Measurements from ENCODE around the gene PDGFD.
A peak's percentile ranks its signal among the peaks of the same experiment; 100 is the strongest.

Gene PDGFD

GRCh38 chr11:103904324-103904667 lies 259.7 kb downstream of the PDGFD start:
- no peak for DNase-seq

GRCh38 chr11:103903621-103904323 lies 260.2 kb downstream of the PDGFD start:
- no peak for DNase-seq

GRCh38 chr11:103902994-103903393 lies 261.0 kb downstream of the PDGFD start:
- no peak for DNase-seq

- peak; percentile 71 for DNase-seq
Observed at GRCh38 chr11:103901656-103902055, 262.3 kb downstream of the PDGFD start.

GRCh38 chr11:103898577-103899336 lies 265.2 kb downstream of the PDGFD start:
- DNase-seq: no peak

GRCh38 chr11:103898065-103898464 lies 265.9 kb downstream of the PDGFD start:
- DNase-seq: no peak

GRCh38 chr11:103897160-103897936 lies 266.6 kb downstream of the PDGFD start:
- DNase-seq: no peak

- no peak for DNase-seq
Observed at GRCh38 chr11:103895106-103895505, 268.8 kb downstream of the PDGFD start.

GRCh38 chr11:103894673-103895072 lies 269.3 kb downstream of the PDGFD start:
- DNase-seq: no peak

GRCh38 chr11:103894034-103894433 lies 269.9 kb downstream of the PDGFD start:
- DNase-seq: no peak

GRCh38 chr11:103893371-103893770 lies 270.6 kb downstream of the PDGFD start:
- no peak for DNase-seq

GRCh38 chr11:103892603-103893002 lies 271.3 kb downstream of the PDGFD start:
- DNase-seq: no peak

- DNase-seq: no peak
Observed at GRCh38 chr11:103890654-103891053, 273.3 kb downstream of the PDGFD start.

GRCh38 chr11:103889679-103890078 lies 274.3 kb downstream of the PDGFD start:
- no peak for DNase-seq

GRCh38 chr11:103888541-103888951 lies 275.4 kb downstream of the PDGFD start:
- no peak for DNase-seq

GRCh38 chr11:103887001-103887658 lies 276.8 kb downstream of the PDGFD start:
- no peak for DNase-seq

GRCh38 chr11:103883856-103884255 lies 280.1 kb downstream of the PDGFD start:
- DNase-seq: no peak

- no peak for DNase-seq
Observed at GRCh38 chr11:103883291-103883690, 280.7 kb downstream of the PDGFD start.

GRCh38 chr11:103881584-103881983 lies 282.4 kb downstream of the PDGFD start:
- DNase-seq: no peak

- DNase-seq: no peak
Observed at GRCh38 chr11:103880968-103881367, 283.0 kb downstream of the PDGFD start.

- peak; percentile 22 for DNase-seq
Observed at GRCh38 chr11:103878646-103879045, 285.3 kb downstream of the PDGFD start.

GRCh38 chr11:103877221-103877620 lies 286.7 kb downstream of the PDGFD start:
- DNase-seq: peak; percentile 23

- no peak for DNase-seq
Observed at GRCh38 chr11:103875855-103876510, 288.0 kb downstream of the PDGFD start.

Data from NCI-H226 (cell line).